Measurements from ENCODE around the gene ZP4. TPM values are rescaled to one million over a fixed set of nuclear protein-coding genes. Genes with fewer than 3 reads are reported as not detected.

The ZP4 gene
- total and polyA plus RNA-seq, 2 of the 8 experiments (the other 6 are each of a cell fraction or from before 2014, with no cell fraction given) = not detected

- TF ChIP-seq, protein P1, sequence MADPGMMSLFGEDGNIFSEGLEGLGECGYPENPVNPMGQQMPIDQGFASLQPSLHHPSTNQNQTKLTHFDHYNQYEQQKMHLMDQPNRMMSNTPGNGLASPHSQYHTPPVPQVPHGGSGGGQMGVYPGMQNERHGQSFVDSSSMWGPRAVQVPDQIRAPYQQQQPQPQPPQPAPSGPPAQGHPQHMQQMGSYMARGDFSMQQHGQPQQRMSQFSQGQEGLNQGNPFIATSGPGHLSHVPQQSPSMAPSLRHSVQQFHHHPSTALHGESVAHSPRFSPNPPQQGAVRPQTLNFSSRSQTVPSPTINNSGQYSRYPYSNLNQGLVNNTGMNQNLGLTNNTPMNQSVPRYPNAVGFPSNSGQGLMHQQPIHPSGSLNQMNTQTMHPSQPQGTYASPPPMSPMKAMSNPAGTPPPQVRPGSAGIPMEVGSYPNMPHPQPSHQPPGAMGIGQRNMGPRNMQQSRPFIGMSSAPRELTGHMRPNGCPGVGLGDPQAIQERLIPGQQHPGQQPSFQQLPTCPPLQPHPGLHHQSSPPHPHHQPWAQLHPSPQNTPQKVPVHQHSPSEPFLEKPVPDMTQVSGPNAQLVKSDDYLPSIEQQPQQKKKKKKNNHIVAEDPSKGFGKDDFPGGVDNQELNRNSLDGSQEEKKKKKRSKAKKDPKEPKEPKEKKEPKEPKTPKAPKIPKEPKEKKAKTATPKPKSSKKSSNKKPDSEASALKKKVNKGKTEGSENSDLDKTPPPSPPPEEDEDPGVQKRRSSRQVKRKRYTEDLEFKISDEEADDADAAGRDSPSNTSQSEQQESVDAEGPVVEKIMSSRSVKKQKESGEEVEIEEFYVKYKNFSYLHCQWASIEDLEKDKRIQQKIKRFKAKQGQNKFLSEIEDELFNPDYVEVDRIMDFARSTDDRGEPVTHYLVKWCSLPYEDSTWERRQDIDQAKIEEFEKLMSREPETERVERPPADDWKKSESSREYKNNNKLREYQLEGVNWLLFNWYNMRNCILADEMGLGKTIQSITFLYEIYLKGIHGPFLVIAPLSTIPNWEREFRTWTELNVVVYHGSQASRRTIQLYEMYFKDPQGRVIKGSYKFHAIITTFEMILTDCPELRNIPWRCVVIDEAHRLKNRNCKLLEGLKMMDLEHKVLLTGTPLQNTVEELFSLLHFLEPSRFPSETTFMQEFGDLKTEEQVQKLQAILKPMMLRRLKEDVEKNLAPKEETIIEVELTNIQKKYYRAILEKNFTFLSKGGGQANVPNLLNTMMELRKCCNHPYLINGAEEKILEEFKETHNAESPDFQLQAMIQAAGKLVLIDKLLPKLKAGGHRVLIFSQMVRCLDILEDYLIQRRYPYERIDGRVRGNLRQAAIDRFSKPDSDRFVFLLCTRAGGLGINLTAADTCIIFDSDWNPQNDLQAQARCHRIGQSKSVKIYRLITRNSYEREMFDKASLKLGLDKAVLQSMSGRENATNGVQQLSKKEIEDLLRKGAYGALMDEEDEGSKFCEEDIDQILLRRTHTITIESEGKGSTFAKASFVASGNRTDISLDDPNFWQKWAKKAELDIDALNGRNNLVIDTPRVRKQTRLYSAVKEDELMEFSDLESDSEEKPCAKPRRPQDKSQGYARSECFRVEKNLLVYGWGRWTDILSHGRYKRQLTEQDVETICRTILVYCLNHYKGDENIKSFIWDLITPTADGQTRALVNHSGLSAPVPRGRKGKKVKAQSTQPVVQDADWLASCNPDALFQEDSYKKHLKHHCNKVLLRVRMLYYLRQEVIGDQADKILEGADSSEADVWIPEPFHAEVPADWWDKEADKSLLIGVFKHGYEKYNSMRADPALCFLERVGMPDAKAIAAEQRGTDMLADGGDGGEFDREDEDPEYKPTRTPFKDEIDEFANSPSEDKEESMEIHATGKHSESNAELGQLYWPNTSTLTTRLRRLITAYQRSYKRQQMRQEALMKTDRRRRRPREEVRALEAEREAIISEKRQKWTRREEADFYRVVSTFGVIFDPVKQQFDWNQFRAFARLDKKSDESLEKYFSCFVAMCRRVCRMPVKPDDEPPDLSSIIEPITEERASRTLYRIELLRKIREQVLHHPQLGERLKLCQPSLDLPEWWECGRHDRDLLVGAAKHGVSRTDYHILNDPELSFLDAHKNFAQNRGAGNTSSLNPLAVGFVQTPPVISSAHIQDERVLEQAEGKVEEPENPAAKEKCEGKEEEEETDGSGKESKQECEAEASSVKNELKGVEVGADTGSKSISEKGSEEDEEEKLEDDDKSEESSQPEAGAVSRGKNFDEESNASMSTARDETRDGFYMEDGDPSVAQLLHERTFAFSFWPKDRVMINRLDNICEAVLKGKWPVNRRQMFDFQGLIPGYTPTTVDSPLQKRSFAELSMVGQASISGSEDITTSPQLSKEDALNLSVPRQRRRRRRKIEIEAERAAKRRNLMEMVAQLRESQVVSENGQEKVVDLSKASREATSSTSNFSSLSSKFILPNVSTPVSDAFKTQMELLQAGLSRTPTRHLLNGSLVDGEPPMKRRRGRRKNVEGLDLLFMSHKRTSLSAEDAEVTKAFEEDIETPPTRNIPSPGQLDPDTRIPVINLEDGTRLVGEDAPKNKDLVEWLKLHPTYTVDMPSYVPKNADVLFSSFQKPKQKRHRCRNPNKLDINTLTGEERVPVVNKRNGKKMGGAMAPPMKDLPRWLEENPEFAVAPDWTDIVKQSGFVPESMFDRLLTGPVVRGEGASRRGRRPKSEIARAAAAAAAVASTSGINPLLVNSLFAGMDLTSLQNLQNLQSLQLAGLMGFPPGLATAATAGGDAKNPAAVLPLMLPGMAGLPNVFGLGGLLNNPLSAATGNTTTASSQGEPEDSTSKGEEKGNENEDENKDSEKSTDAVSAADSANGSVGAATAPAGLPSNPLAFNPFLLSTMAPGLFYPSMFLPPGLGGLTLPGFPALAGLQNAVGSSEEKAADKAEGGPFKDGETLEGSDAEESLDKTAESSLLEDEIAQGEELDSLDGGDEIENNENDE (IDR thresholded peaks at IDR 0.05; ENCODE audit: insufficient replicate concordance, low read length) = no peak
- TF ChIP-seq CHD1 (IDR thresholded peaks at IDR 0.05; ENCODE audit: low read depth, low read length) = no peak
- TF ChIP-seq CBX8 (IDR thresholded peaks at IDR 0.05; ENCODE audit: borderline replicate concordance, low read depth, low read length) = no peak
- no peak for TF ChIP-seq TAF1 (IDR thresholded peaks at IDR 0.05; ENCODE audit: low read depth, low read length)
- TF ChIP-seq BRCA1 (IDR thresholded peaks at IDR 0.05; ENCODE audit: low read depth, low read length) = no peak
- TF ChIP-seq CREB1 (IDR thresholded peaks at IDR 0.05) = no peak
- TF ChIP-seq SIRT6 (IDR thresholded peaks at IDR 0.05; ENCODE audit: low read length) = no peak
- TF ChIP-seq RAD21 (IDR thresholded peaks at IDR 0.05 in 1 of 2, conservative IDR thresholded peaks at IDR 0.05 in 1 of 2; ENCODE audit: low read depth in 2 of 2, low read length in 2 of 2) = no peak
- TF ChIP-seq YY1 (IDR thresholded peaks at IDR 0.05; ENCODE audit: low read depth, low read length) = no peak
- no peak for TF ChIP-seq POLR2AphosphoS5 (IDR thresholded peaks at IDR 0.05; ENCODE audit: low read depth, low read length)
- no peak for TF ChIP-seq SP2 (IDR thresholded peaks at IDR 0.05; ENCODE audit: low read length)
These were observed 12.4 kb upstream of the ZP4 start (continued) for GRCh38 chr1:237902960-237903743.
